ENCODE data around the gene C1orf198. TPM values are rescaled to one million over a fixed set of nuclear protein-coding genes. Genes with fewer than 3 reads are reported as not detected.

C1orf198 gene
- total and polyA plus RNA-seq, 12 donors, result 15.2 to 59.4 (median 24.6) TPM

DNA sequence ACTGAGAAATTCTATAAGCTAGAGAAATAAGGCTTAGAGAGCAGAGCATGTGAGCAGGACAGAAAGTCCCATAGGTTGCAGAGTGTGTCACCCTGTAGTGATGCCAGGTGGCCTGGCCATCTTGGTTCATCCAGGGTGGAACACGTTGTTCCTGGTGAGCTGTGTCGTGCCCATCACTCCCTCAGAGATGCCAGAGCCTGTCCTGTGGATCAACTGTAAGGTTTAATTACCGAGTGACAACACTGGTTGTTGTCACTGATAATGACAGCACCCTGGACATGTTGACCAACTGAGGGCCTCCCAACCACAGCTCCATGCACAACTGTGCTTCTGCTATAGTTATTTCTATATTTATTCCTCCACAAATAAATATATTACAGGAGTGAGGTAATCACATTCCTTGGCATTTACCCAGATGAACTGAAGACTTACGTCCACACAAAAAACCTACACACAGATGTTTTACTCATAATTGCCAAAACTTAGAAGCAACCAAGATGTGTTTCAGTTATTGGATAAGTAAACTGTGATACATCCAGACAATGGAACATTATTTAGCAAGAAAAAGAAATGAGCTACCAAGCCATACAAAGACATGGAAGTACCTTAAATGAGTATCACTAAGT, 6.2 kb downstream of the C1orf198 start:
- TF ChIP-seq CTCF (IDR thresholded peaks at IDR 0.05) (no peak), POLR2A (IDR thresholded peaks at IDR 0.05) (no peak)
- peak in 1 of 7 donors; percentile 59 for DNase-seq
- peaks cover 0 to 6% of the 10 kb centered on the region in 2 donors for H3K4me1 ChIP-seq (replicated peaks in 1 of 2)
- H3K36me3 ChIP-seq (replicated peaks in 1 of 2), result no peaks in the 10 kb centered on the region
- no peaks in the 10 kb centered on the region for H3K9me3 ChIP-seq (replicated peaks in 1 of 3)
- H3K27me3 ChIP-seq, result no peaks in the 10 kb centered on the region
- intact Hi-C loops (cut with DNase I), result no loop called here
- WGBS, 4 donors, result 82 to 94% (median 88%) methylated on average over 4 of the region's 4 CpGs
- no peak overlapping the region for H3K4me3 ChIP-seq
- H3K27ac ChIP-seq, result no peak overlapping the region

DNA sequence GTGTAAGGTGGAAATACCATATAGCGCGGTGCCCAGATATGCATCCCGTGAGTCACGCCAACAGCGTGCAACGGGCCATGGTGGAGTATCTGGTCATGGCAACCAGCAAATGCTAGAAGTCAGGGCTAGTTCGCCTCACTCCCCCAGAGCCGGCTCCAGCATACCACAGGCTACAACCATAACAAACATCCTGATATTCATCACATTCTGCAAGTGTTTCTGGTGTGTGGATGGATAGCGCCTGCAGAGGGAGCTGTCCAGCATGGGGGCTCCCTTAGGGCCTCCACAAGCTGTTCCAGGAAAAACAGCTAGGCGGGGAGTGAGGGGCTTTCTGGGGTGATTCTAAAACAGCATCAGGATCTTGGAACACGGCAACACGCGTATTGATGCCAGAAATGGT, 6.8 kb downstream of the C1orf198 start:
- H3K27me3 ChIP-seq, result no peaks in the 10 kb centered on the region
- peaks cover 0 to 6% of the 10 kb centered on the region in 2 donors for H3K4me1 ChIP-seq (replicated peaks in 1 of 2)
- H3K9me3 ChIP-seq (replicated peaks in 1 of 3), result no peaks in the 10 kb centered on the region
- no peak overlapping the region for H3K27ac ChIP-seq
- H3K36me3 ChIP-seq (replicated peaks in 1 of 2), result no peaks in the 10 kb centered on the region
- DNase-seq, result no peak
- H3K4me3 ChIP-seq, result no peak overlapping the region
- intact Hi-C loops (cut with DNase I), result no loop called here
- 92 to 96% (median 95%) methylated on average over 10 to 13 of the region's 13 CpGs for WGBS, 4 donors
- TF ChIP-seq CTCF (IDR thresholded peaks at IDR 0.05) (no peak), POLR2A (IDR thresholded peaks at IDR 0.05) (no peak)

GRCh38 chr1:230860617-230861384, 7.5 kb downstream of the C1orf198 start:
- no peak for DNase-seq
- no peak overlapping the region for H3K4me3 ChIP-seq
- WGBS, 4 donors, result 87 to 91% (median 89%) methylated on average over 9 of the region's 9 CpGs
- no peak for TF ChIP-seq CTCF (IDR thresholded peaks at IDR 0.05)
- TF ChIP-seq POLR2A (IDR thresholded peaks at IDR 0.05), result no peak
- H3K9me3 ChIP-seq (replicated peaks in 1 of 3), result no peaks in the 10 kb centered on the region
- intact Hi-C loops (cut with DNase I), result no loop called here
- no peak overlapping the region for H3K27ac ChIP-seq
- H3K4me1 ChIP-seq (replicated peaks in 1 of 2), result peaks cover 0 to 11% of the 10 kb centered on the region in 2 donors
- H3K27me3 ChIP-seq, result no peaks in the 10 kb centered on the region
- H3K36me3 ChIP-seq (replicated peaks in 1 of 2), result no peaks in the 10 kb centered on the region

- DNase-seq, result peak in 1 of 7 donors; percentile 67
- no peak overlapping the region for H3K4me3 ChIP-seq
- WGBS, 4 donors, result 62 to 69% (median 65%) methylated on average over 12 of the region's 12 CpGs
- no peaks in the 10 kb centered on the region for H3K27me3 ChIP-seq
- peaks cover 0 to 6% of the 10 kb centered on the region in 2 donors for H3K36me3 ChIP-seq (replicated peaks in 1 of 2)
- no peaks in the 10 kb centered on the region for H3K9me3 ChIP-seq (replicated peaks in 1 of 3)
- H3K4me1 ChIP-seq (replicated peaks in 1 of 2), result peaks cover 0 to 12% of the 10 kb centered on the region in 2 donors
- intact Hi-C loops (cut with DNase I), result no loop called here
- TF ChIP-seq POLR2A (IDR thresholded peaks at IDR 0.05) (no peak), CTCF (IDR thresholded peaks at IDR 0.05) (no peak)
- H3K27ac ChIP-seq, result peak overlapping the region in 1 of 5 donors; percentile 62
These were observed 9.2 kb downstream of the C1orf198 start for GRCh38 chr1:230858918-230859729.
